NCI-H345 treated with DMSO at 0.1 percent for 48 hours (cell line): Measurements from ENCODE around the gene PRR22.

Source experiments
- DNase-seq: peaks from one replicate; lab custom pipeline; 2025; ENCODE audit not compliant: unreplicated experiment; lab: John Stamatoyannopoulos, UW

The PRR22 gene

DNA sequence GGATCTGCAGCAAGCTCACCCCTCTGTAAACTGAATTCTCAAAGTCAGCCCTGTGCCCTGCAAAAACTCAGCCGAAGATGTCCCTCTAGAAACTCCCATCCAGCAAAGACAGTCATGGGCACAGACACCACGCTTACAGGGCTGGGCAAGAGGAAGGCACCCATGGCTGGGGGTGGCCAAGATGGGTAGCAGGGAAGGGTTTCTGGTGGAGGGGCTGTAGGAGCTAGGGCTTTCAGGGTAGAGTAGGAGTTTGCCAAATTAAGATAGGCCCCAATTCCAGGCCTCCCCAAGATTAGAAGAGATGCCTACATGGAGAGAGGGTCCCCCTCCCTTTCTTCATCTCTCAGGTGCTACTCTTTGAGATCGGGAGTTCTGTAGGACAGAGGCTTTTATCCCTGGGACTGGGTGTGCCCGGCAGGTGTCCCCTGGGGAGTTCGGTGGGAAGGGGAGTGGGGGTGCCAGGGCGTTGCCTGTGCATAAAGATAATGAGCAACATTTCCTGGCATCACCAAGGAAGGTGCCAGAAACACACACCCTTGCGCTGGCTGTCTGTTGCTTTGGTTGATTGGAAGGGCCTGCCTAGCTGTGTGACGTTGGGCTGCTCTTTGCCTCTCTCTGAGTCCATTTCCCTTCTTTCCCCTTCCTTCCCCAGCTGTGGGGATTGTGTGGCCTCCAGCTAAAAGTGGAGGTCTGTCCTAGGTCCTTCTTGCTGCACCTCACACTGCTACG, 29.7 kb upstream of the PRR22 start:
- DNase-seq: no peak

- DNase-seq: no peak
Observed at GRCh38 chr19:5811117-5811516, 26.6 kb upstream of the PRR22 start.

- no peak for DNase-seq
Observed at GRCh38 chr19:5809469-5809868, 24.9 kb upstream of the PRR22 start.

GRCh38 chr19:5809053-5809452, 24.5 kb upstream of the PRR22 start:
- no peak for DNase-seq

- DNase-seq: no peak
Observed at GRCh38 chr19:5808120-5808816, 23.7 kb upstream of the PRR22 start.

DNA sequence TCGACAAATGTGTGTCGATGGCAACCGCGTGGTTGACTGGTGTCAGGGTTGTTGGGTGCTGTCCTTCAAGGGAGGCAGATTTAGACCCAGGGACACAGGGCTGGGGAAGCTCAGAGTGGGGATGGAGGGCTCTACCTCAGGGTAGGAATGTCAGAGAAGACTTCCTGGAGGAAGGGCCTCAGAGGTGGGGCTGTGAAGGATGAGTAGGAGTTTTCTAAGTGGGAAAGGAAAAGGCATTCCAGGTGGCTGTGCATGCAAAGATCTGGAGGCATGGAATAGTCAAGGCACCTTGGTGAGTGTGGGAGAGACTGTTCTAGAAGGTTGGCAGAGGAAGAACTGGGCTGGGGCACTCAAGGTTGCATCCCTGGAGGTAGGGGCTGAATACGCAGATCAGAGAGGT, 22.4 kb upstream of the PRR22 start:
- DNase-seq: no peak

DNA sequence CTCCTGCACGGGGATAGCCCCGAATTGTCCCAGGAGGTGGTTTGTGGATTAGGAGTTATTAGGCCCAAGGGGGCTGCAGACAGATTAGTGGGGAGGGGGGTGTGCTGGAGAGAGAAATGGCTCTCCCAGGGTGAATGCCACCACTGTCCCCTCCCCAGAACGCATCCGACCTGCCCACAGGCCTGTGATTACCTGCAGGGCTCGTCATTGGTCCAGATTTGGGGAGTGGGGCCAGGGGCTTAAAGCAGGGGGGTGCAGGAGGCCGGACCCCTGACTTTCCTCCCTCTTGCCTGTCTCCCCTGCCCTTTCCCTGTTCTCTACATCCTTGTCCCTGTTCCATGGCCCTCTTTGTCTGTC, 21.6 kb upstream of the PRR22 start:
- no peak for DNase-seq

DNA sequence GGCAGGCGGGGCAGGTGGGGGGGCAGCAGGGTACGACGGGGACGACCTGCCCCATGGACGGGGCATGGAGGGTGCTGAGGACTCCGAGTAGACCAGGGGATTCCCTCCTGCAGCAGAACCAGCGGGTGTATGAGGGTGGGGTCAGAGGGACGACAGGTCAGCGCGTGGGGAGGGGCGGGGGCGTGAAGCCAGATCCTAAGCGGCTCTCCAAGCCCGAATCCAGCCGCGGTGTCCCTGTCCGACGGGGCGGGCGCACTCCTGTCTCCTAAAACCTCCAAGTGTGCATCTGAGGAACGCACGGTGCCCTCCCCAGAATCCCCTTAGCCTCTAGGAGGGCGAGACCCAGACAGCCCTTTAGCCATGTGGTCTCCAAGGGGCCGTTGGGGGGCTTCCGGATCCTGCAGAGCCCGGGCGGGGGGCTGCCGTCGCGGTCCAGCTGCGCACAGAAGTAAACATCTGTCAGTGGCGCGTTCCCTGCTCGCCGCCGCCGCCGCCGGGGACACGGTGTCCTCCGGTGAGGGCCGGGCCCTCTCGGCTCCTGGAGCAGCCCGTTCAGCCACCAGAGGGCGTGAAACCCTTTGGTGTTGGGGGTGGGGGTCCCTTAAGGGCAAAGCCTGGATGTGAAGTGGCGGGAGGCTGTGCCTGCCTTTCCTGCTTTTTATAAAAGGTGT, 21.1 kb upstream of the PRR22 start:
- peak; percentile 53 for DNase-seq

DNA sequence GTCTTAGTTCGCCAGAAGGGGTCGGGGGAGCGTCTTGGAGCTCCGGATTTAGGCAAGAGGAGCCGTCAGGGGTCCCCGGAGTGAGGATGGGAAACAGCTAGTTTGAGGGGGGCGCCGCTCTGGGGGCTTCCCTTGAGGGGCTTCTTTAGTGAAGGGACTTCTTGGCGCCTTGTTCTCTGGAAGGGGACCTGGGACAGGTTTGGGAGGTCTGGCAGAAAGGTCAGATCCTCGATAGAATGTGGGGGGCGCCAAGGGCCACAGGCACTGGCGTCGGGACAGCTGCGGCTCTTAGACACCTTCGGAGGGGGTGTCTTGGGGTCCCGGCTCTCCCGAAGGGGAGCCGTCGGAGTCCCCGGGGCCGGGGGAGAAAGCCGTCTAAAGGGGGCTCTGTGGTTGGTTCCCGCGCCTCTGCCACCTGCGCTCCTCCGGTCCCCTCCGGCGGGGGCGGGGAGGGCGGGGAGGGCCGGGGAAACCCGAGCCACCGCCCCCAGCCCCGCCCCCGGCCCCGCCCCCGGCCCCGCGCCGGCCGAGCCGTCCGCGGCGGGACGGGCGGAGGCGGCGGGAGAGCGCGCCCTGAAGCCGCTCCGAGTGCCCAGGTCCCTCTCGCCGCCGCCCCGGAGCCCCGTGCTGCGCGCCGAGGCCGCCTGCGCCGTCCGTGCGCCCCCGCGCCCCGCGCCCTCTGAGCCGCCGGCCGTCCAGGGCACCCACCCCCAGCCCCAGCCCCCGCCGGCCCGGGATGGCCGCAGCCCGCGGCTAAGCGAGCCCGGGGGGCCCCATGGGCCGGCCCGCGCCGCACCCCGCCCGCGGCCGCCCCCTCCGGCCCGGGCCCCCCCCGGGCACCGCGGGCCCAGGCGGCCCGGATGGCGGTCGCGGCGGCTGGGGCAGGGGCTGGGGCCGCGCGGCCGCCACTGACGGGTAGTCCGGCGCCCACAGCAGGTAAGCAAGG, 20.2 kb upstream of the PRR22 start, which contains the start of gene NRTN:
Gene NRTN (plus strand): TSS at position 552 of the 946 bp plus-strand sequence. CDS start 19,099 bp downstream, outside the sequence.
- peak; percentile 56 for DNase-seq

DNA sequence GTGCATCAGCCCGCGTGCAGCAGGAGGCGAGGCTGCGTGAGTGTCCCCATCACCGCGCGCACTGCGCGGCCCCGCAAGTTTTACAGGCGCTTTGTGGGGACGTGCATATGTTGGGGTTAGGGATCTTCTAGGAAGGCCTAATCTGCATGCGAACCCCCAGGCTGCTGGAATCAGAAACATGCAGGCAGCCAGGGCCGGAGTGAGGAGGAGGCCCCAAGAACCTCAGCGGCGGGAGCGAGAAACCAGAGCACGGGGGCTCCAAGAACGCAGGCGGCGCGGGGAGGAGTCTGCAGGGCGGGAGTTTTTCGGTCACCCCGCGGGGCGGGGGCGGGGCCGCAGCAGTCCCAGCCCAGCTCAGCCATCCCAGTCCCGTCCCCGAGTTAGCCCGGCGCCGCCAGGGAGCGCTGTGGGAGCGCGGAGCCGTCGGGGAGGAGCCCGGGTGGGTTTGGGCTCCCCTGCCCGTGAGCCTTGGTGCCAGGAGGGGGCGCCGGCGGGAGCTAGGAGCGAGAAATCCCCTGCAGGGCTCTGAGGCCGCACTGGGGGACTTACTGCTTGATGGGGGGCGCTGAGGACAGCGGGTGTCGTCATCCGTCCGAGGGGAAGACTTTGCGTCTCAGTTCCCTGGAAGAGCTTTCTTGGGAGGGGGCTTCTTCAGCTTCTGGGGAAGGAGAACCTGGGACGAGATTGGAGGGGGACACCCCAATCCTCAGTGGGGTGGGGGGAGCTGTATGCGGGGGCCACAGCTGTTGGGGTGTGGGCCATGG, 19.4 kb upstream of the PRR22 start:
- DNase-seq: peak; percentile 81

- DNase-seq: no peak
Observed at GRCh38 chr19:5803441-5803751, 18.9 kb upstream of the PRR22 start.

DNA sequence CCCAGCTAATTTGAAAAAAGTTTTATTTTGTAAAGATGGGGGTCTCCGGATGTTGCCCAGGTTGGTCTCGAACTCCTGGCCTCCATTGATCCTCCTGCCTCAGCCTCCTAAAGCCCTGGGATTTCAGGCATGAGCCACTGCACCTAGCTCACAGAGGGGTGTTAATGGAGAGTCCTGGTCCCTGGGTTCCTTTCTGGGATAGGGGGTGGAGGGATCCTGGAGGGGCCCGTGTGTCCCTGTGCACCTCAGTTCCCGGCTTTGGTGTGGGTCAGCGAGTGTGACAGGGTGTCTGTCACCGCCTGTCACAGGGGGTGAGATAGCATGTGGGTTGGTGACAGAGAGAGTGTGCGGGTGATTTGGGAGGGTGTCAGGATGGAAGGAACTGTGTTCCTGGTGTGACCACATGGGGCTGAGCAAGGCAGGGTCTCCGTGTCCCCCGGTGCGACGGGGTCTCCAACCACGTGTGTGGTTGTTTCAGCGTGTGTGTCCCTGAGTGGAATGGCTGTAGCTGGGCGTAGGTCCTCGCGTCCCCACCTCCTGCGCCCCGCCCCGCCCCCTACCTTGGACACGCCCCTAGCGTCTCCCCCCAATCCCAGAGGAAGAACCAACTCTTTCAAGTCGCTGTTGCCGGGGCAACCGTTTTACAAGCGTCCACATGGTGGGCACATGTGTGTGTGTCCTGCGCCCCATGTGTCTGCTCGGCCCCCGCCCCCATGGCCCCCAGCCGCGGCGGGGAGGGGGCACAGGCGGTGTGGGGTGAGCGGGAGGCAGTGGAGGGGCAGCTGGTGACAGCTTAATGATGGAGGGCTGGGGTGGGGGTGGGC, 17.5 kb upstream of the PRR22 start:
- DNase-seq: no peak

DNA sequence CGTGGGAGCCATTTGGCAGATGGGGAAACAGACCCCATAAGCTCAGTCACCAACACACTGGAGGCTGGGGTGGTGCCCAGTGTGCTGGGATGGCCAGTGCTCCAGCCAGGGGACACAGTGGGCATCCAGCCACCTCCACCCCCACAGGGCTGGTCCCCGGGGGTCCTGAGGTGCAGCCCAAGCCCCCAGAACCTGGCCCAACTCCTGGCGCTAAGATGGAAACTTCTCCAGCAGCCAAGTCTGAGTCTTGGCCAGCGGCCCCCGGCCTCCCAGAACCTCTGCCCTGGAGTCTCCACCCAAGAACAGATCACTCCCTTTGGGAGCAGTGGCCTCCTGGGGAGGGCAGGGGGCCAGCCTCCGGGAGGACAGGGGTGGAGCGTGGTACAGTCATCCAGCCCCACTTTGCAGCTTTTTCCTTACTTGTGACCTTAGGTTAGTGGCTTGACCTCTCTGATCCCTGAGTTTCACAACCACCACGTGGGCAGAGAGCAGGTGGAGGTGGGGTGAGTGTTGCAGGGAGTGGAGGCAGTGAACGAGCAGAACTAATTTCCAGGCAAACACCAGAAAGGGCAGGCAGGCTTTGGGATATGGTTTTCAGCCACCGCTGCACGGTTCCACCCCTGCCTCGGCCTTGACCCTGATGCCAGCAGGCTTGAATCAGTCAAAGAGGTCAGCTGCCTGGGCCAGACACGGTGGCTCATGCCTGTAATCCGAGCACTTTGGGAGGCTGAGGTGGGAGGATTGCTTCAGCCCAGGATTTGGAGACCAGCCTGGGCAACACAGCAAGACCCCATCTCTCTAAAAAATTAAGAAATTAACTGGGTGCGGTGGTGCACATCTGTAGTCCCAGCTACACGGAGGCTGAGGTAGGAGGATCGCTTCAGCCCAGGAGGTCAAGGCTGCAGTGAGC, 16.1 kb upstream of the PRR22 start:
- DNase-seq: no peak

- DNase-seq: no peak
Observed at GRCh38 chr19:5799247-5800241, 15.0 kb upstream of the PRR22 start.

DNA sequence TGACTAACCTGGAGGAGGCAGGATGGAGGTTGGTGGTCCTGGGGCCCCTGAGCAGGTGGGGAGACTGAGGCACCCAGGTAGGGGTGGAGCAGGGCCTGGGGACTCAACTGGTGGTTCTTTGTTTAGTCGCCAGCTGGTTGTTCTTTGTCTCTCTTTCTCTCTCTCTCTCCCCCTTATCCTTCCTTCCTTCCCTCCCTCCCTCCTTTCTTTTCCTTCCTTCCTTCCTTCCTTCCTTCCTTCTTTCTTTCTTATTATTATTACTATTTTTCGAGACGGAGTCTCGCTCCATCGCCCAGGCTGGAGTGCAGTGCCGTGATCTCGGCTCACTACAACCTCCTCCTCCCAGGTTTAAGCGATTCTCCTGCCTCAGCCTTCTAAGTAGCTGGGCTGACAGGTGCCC, 13.7 kb upstream of the PRR22 start:
- DNase-seq: no peak

DNA sequence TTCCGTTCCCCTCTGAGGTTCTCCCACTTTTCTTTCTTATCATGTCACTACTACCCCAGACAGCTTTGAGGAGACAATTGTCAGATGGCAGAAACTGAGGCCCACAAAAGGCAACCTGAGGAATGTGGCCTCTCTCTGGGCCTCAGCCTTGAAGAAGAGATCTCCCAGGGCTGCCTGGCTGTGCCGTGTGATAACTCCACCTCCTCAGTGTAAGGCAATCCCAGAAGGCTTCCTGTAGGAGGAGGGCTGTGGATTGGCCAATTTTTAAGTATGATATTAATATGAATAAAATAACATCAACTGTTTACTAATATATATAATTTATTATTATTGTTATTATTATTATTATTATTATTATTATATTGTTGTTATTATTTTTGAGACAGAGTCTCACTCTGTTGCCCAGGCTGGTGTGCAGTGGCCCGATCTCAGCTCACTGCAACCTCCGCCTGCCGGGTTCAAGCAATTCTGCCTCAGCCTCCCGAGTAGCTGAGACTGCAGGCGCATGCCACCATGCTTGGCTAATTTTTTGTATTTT, 10.9 kb upstream of the PRR22 start:
- DNase-seq: no peak

DNA sequence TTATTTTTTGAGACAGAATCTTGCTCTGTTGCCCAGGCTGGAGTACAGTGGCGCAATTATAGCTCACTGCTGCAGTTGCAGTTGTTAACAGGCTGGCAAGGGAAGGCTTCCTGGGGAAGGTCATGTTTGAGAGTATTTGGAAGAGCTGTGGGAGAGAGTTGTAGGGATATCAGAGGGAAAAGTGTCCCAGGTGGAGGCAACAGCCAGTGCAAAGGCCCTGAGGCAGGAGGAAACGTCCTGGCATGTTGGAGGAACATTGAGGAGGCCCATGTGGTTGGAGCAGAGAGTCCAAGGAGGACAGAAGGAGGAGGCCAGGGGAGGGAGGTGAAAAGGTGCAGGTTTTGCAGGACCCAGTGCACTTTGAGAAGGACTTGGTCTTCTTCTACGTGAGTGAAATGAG, 8.6 kb upstream of the PRR22 start:
- DNase-seq: no peak
